ENCODE data around the gene HOXD13.

HOXD13 gene

GRCh38 chr2:176092270-176093144, at the start of gene HOXD13:
HOXD13 (plus strand) TSS chr2:176092721; CDS start chr2:176092891, 170 bp downstream.
- no peak for DNase-seq

GRCh38 chr2:176056406-176056805, 36.1 kb upstream of the HOXD13 start:
- peak; percentile 37 for DNase-seq

GRCh38 chr2:176063958-176064357, 28.6 kb upstream of the HOXD13 start:
- DNase-seq: peak; percentile 6

GRCh38 chr2:176066645-176067588, 25.6 kb upstream of the HOXD13 start:
- DNase-seq: no peak

- no peak for DNase-seq
These were observed 24.7 kb upstream of the HOXD13 start for GRCh38 chr2:176067589-176068418.

- no peak for DNase-seq
These were observed 24.1 kb upstream of the HOXD13 start for GRCh38 chr2:176068419-176068832.

- no peak for DNase-seq
These were observed 20.9 kb upstream of the HOXD13 start for GRCh38 chr2:176071330-176072291.

GRCh38 chr2:176072292-176072669, 20.2 kb upstream of the HOXD13 start:
- DNase-seq: no peak

- no peak for DNase-seq
These were observed 19.3 kb upstream of the HOXD13 start for GRCh38 chr2:176072951-176073904.

- DNase-seq: no peak
These were observed 17.5 kb upstream of the HOXD13 start for GRCh38 chr2:176074919-176075425.

- DNase-seq: no peak
These were observed 17.0 kb upstream of the HOXD13 start for GRCh38 chr2:176075481-176075880.

- no peak for DNase-seq
These were observed 16.5 kb upstream of the HOXD13 start for GRCh38 chr2:176076063-176076462.

GRCh38 chr2:176076796-176077195, 15.7 kb upstream of the HOXD13 start:
- no peak for DNase-seq

- DNase-seq: no peak
These were observed 13.8 kb upstream of the HOXD13 start for GRCh38 chr2:176078541-176079284.

- DNase-seq: no peak
These were observed 13.2 kb upstream of the HOXD13 start for GRCh38 chr2:176079285-176079830.

- DNase-seq: no peak
These were observed 12.5 kb upstream of the HOXD13 start for GRCh38 chr2:176079831-176080539.

- no peak for DNase-seq
These were observed 11.8 kb upstream of the HOXD13 start for GRCh38 chr2:176080540-176081375.
